ENCODE results near the gene CLEC16A. TPM values are rescaled to one million over a fixed set of nuclear protein-coding genes. Genes with fewer than 3 reads are reported as not detected.
A peak's percentile ranks its signal among the peaks of the same experiment; 100 is the strongest.

The CLEC16A gene
- total RNA-seq, 2 experiments from 2014 or later: 36.5 to 55.9 TPM

DNA sequence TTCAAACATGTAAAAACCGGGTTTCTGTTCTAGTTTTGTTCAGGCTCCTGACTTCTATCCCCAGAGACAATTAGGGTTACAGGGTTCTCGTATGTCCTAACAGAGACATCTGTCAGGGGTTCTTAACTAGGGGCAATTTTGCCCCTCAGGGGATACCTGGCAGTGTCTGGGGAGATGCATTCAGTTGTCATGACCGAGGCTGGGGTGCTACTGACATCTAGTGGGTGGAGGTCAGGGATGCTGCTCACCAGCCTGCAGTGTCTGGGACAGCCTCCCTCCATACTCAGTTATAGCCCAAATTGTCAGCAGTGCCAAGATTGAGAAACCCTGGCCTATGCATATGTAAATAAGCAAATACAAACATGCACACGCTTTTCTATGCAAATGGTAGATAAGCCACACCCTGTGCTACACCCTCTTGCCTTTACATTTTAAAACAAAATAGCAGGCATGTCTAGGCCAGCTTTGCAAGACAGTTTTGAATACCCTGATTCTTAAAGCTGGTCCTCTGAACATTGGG lies 37.4 kb downstream of the CLEC16A start:
- no peaks in the 10 kb centered on the region for H3K27me3 Mint-ChIP-seq
- H3K9me3 Mint-ChIP-seq (ENCODE audit: low read depth): no peaks in the 10 kb centered on the region
- H3K4me1 Mint-ChIP-seq: peaks cover 85% of the 10 kb centered on the region
- H3K27ac Mint-ChIP-seq: peak overlapping the region; percentile 81
- H3K4me3 Mint-ChIP-seq: peak overlapping the region; percentile 58
- peaks cover 39% of the 10 kb centered on the region for H3K36me3 Mint-ChIP-seq
- ATAC-seq (peak; percentile 89), DNase-seq (peak; percentile 87)
- CTCF ChIA-PET: interaction anchor here (0.8 to 4.7 kb wide), 10 partner anchors 9 to 374 kb away, joined by 3 to 45 read pairs (median 12); partner anchors contain the start of gene SOCS1

DNA sequence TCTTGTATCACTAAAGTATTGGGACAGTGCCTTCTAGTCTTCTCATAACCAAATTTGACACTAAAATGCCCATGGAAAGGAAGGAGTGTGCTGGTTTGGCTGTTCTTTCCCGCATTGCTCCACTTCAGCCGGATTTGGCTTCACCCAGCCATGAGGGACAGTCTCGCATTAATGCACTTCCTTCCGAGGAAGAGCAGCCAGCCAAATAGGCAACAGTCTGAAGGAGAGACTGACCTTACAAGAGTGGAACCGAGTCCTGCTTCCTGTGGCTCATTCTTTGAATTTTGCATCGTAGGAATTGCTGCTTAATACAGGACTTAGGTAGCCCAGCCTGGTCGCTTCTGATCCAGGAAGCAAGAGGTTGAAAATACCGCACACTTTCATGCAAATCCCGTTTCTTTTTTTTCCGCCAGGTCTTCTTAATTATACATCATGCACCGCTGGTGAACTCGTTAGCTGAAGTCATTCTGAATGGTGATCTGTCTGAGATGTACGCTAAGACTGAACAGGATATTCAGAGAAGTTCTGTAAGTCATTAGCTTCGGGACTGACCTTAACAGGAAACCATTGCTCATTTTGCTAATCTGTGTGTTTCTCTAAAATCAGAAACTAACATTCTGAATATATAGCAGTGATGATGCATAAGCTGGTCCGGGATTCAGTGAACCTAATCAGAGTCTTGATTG lies 38.2 kb downstream of the CLEC16A start:
- peaks cover 85% of the 10 kb centered on the region for H3K4me1 Mint-ChIP-seq
- H3K36me3 Mint-ChIP-seq: peaks cover 40% of the 10 kb centered on the region
- ATAC-seq: peak; percentile 35

GRCh38 chr16:10983159-10983558 lies 38.8 kb downstream of the CLEC16A start:
- H3K27ac Mint-ChIP-seq: peak overlapping the region; percentile 81
- CTCF ChIA-PET: interaction anchor here (1.1 to 4.7 kb wide), 17 partner anchors 10 to 373 kb away, joined by 3 to 45 read pairs (median 5); partner anchors contain the start of gene SOCS1
- DNase-seq (no peak), ATAC-seq (no peak)
- H3K4me3 Mint-ChIP-seq: peak overlapping the region; percentile 58
- no peaks in the 10 kb centered on the region for H3K27me3 Mint-ChIP-seq
- peaks cover 85% of the 10 kb centered on the region for H3K4me1 Mint-ChIP-seq
- peaks cover 37% of the 10 kb centered on the region for H3K36me3 Mint-ChIP-seq
- no peaks in the 10 kb centered on the region for H3K9me3 Mint-ChIP-seq (ENCODE audit: low read depth)

More for the DNA sequence above, 38.2 kb downstream of the CLEC16A start:
- Mint-ChIP-seq H3K27ac (peak overlapping the region; percentile 81), H3K4me3 (peak overlapping the region; percentile 58), H3K9me3 (ENCODE audit: low read depth) (no peaks in the 10 kb centered on the region), H3K27me3 (no peaks in the 10 kb centered on the region)
- DNase-seq: no peak
- CTCF ChIA-PET: interaction anchor here (0.6 to 4.7 kb wide), 19 partner anchors 10 to 737 kb away, joined by 3 to 45 read pairs (median 4); partner anchors contain the start of gene SOCS1

GRCh38 chr16:10984509-10984908 lies 40.1 kb downstream of the CLEC16A start:
- CTCF ChIA-PET: interaction anchor here (1.0 to 4.7 kb wide), 7 partner anchors 9 to 274 kb away, joined by 4 to 45 read pairs (median 11); partner anchors contain the start of gene SOCS1
- Mint-ChIP-seq H3K4me1 (peaks cover 85% of the 10 kb centered on the region), H3K27ac (peak overlapping the region; percentile 50), H3K4me3 (no peak overlapping the region), H3K36me3 (peaks cover 37% of the 10 kb centered on the region), H3K9me3 (ENCODE audit: low read depth) (no peaks in the 10 kb centered on the region), H3K27me3 (no peaks in the 10 kb centered on the region)
- ATAC-seq (no peak), DNase-seq (no peak)

DNA sequence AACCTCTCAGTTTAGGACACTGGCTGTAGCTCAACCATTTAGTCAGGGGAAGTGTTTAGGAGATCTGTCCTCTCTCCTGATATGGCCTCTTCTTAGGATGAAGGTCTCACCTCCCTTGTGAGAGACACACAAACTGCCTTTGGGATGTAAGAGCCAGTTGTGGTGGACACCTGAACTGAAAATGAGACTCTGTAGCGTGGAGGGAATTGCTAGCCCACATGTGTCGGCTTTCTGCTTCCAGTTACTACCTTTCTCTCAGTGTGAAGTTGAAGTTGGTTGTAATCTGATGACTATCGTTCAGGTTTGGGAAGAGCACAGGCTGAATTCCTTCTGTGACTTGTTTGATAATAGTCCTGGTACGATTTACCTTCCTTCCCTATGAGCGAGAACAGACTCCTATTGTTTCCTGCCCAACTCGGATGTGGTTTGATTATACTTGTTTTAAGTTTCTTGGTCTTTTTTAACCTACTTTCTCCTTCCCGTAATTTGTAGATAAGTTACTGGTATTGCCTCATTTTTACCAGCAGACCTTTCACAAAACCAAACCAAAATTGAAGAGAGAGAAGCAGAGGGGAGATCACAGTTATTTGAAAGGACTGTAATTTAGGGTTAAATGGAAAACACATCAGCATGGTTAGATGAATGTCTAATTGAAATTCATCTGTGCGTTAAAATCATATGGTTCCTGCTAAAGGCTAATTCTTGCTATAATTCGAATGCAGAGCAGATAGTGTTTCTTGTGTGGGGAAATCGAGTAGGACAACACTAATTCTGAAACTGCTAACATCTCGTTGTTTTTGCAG lies 43.2 kb downstream of the CLEC16A start:
- Mint-ChIP-seq H3K27ac (peak overlapping the region; percentile 88), H3K27me3 (no peaks in the 10 kb centered on the region), H3K36me3 (peaks cover 50% of the 10 kb centered on the region), H3K4me3 (peak overlapping the region; percentile 61), H3K9me3 (ENCODE audit: low read depth) (no peaks in the 10 kb centered on the region), H3K4me1 (peaks cover 87% of the 10 kb centered on the region)
- CTCF ChIA-PET: interaction anchor here (0.9 to 1.2 kb wide), 2 partner anchors 268 to 270 kb away, joined by 3 to 6 read pairs; no protein-coding TSS in a partner anchor
- ATAC-seq (peak; percentile 41), DNase-seq (no peak)

GRCh38 chr16:10988164-10988803 lies 43.9 kb downstream of the CLEC16A start:
- Mint-ChIP-seq H3K9me3 (ENCODE audit: low read depth) (no peaks in the 10 kb centered on the region), H3K4me1 (peaks cover 87% of the 10 kb centered on the region), H3K27ac (peak overlapping the region; percentile 88), H3K4me3 (peak overlapping the region; percentile 61), H3K27me3 (no peaks in the 10 kb centered on the region), H3K36me3 (peaks cover 49% of the 10 kb centered on the region)
- ATAC-seq (peak; percentile 89), DNase-seq (peak; percentile 93)
- CTCF ChIA-PET: interaction anchor here (1.2 to 1.5 kb wide), 2 partner anchors 237 to 267 kb away, joined by 4 to 13 read pairs; partner anchors contain the start of gene SOCS1

GRCh38 chr16:10988879-10989278 lies 44.5 kb downstream of the CLEC16A start:
- no peak for DNase-seq
- CTCF ChIA-PET: interaction anchor here (1.0 to 2.2 kb wide), 5 partner anchors 17 to 266 kb away, joined by 3 to 13 read pairs (median 4); partner anchors contain the start of gene SOCS1
- Mint-ChIP-seq H3K4me1 (peaks cover 87% of the 10 kb centered on the region), H3K27me3 (no peaks in the 10 kb centered on the region), H3K27ac (peak overlapping the region; percentile 88), H3K9me3 (ENCODE audit: low read depth) (no peaks in the 10 kb centered on the region), H3K36me3 (peaks cover 55% of the 10 kb centered on the region), H3K4me3 (peak overlapping the region; percentile 61)
- ATAC-seq: no peak

GRCh38 chr16:10989559-10989958 lies 45.2 kb downstream of the CLEC16A start:
- DNase-seq (no peak), ATAC-seq (no peak)
- CTCF ChIA-PET: interaction anchor here (1.0 to 2.2 kb wide), 7 partner anchors 16 to 266 kb away, joined by 3 to 13 read pairs (median 3); partner anchors contain the start of gene SOCS1
- H3K27ac Mint-ChIP-seq: peak overlapping the region; percentile 88
- H3K4me1 Mint-ChIP-seq: peaks cover 87% of the 10 kb centered on the region
- no peaks in the 10 kb centered on the region for H3K27me3 Mint-ChIP-seq
- H3K4me3 Mint-ChIP-seq: no peak overlapping the region
- H3K9me3 Mint-ChIP-seq (ENCODE audit: low read depth): no peaks in the 10 kb centered on the region
- H3K36me3 Mint-ChIP-seq: peaks cover 57% of the 10 kb centered on the region

DNA sequence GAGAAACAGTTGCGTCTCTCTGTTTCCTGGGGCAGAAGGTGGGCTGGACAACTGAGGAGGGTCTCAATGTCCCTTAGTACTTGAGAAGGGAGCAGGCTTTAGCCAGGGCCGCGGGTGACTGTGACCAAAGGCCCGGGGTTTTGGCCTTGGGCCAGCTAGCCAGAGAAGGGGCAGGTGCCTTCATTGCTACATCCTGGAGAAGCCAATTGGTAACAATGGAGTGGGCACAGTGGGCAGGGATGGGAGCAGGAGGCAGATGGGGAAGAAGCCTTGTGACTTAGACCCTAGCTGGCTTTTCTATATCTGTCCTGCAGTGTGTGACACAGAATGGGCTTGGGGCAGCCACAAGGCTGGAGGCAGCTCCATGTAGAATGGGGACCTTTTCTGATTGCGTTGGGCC lies 46.0 kb downstream of the CLEC16A start:
- H3K4me1 Mint-ChIP-seq: peaks cover 84% of the 10 kb centered on the region
- no peaks in the 10 kb centered on the region for H3K27me3 Mint-ChIP-seq
- H3K9me3 Mint-ChIP-seq (ENCODE audit: low read depth): no peaks in the 10 kb centered on the region
- no peak for ATAC-seq
- H3K36me3 Mint-ChIP-seq: peaks cover 58% of the 10 kb centered on the region
- H3K4me3 Mint-ChIP-seq: no peak overlapping the region
- CTCF ChIA-PET: interaction anchor here (1.3 to 2.2 kb wide), 3 partner anchors 17 to 104 kb away, joined by 3 to 9 read pairs (median 3); no protein-coding TSS in a partner anchor
- peak overlapping the region; percentile 73 for H3K27ac Mint-ChIP-seq
- no peak for DNase-seq

GRCh38 chr16:10992112-10992511 lies 47.7 kb downstream of the CLEC16A start:
- ATAC-seq: no peak
- H3K36me3 Mint-ChIP-seq: peaks cover 60% of the 10 kb centered on the region
- H3K27me3 Mint-ChIP-seq: no peaks in the 10 kb centered on the region
- CTCF ChIA-PET: no interaction called here
- H3K27ac Mint-ChIP-seq: peak overlapping the region; percentile 73
- no peak for DNase-seq
- no peaks in the 10 kb centered on the region for H3K9me3 Mint-ChIP-seq (ENCODE audit: low read depth)
- H3K4me1 Mint-ChIP-seq: peaks cover 86% of the 10 kb centered on the region
- H3K4me3 Mint-ChIP-seq: no peak overlapping the region

DNA sequence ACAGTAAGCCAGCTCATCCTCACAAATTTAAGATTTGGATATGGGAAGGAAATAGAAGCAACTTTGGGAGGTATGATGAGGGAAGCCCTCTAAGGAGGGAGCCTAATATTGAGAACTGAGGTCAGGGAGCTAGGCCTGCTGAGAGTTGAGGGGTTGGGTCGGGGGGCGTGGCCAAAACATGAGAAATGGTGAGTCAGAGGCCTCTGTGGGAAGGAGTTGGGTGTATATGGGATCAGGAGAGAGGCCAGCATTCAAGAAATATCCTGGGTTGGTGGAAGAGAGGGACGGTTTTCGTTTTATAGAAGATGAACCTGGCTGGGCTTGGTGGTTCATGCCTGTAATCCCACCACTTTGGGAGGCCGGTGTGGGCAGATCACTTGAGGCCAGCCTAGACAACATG lies 48.4 kb downstream of the CLEC16A start:
- Mint-ChIP-seq H3K4me3 (no peak overlapping the region), H3K9me3 (ENCODE audit: low read depth) (no peaks in the 10 kb centered on the region), H3K27me3 (no peaks in the 10 kb centered on the region), H3K4me1 (peaks cover 86% of the 10 kb centered on the region), H3K27ac (peak overlapping the region; percentile 69), H3K36me3 (peaks cover 62% of the 10 kb centered on the region)
- ATAC-seq: no peak
- peak; percentile 64 for DNase-seq
- CTCF ChIA-PET: interaction anchor here (0.7 to 0.8 kb wide), 2 partner anchors 22 to 32 kb away, joined by 3 read pairs; no protein-coding TSS in a partner anchor

- Mint-ChIP-seq H3K9me3 (ENCODE audit: low read depth) (no peaks in the 10 kb centered on the region), H3K36me3 (peaks cover 64% of the 10 kb centered on the region), H3K27ac (no peak overlapping the region), H3K4me1 (peaks cover 83% of the 10 kb centered on the region), H3K27me3 (no peaks in the 10 kb centered on the region), H3K4me3 (no peak overlapping the region)
- CTCF ChIA-PET: no interaction called here
- DNase-seq (no peak), ATAC-seq (no peak)
Observed at GRCh38 chr16:10993649-10994048, 49.3 kb downstream of the CLEC16A start.

Data from activated CD8-positive, alpha-beta memory T cell treated with anti-CD3 and anti-CD28 coated beads, Interleukin-2, amount 10 ng/mL, durations not matched to agents 7 days and 5 days (primary cell).